ENCODE results near the gene RPS6KB2.
"Not testable (repeated sequence)": the region's sequence is repeated elsewhere in the genome, so short reads cannot be mapped to it uniquely, and the experiment has no call there.

The RPS6KB2 gene

DNA sequence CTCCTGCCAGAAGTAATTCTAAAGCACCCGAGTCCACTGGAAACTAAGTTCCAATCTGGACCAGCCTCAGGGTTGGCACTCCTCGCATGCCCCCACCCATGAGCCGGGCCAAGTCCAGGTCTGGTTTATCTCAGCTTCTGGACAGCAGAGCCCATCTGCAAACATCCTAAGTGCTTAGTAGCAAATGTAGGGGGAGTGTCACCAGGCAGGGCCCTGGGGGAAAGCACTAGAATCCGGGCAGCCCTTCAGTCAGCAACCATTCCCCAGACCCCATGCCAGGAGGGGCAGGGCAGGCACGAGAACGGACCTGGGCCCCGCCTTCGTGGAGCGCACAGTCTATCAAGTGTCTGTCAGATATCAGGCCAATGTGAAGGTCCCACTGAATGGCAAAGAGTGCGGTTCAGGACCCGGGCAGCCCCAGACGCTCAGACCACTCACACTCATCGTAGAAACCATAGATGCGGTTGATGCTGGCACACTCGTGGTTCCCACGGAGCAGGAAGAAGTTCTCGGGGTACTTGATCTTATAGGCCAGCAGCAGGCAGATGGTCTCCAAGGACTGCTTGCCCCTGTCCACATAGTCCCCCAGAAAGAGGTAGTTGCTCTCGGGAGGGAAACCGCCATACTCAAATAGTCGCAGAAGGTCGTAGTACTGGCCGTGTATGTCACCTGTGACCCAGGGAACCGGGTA lies 27.9 kb upstream of the RPS6KB2 start:
- H3K36me3 ChIP-seq: peaks cover 44 to 55% (median 51%) of the 10 kb centered on the region in 11 experiments
- no peak for TF ChIP-seq Cebpa-rat (IDR thresholded peaks at IDR 0.05)
- H3K9me3 ChIP-seq (replicated peaks in 1 of 11): no peaks in the 10 kb centered on the region
- H3K4me3 ChIP-seq: peak overlapping the region; percentile 90 to 99 (median 96)
- H3K4me2 ChIP-seq: peak overlapping the region; percentile 93 to 99 (median 97)
- H3K4me1 ChIP-seq: peaks cover 78 to 90% (median 87%) of the 10 kb centered on the region in 10 experiments
- peaks cover 42 to 65% (median 61%) of the 10 kb centered on the region in 11 experiments; a peak in 21 of 22 replicates for H4K20me1 ChIP-seq
- H3K27ac ChIP-seq: peak overlapping the region; percentile 92 to 97 (median 96); a peak in 21 of 22 replicates
- no peaks in the 10 kb centered on the region for H3K27me3 ChIP-seq
- peak overlapping the region; percentile 94 to 99 (median 97) for H3K9ac ChIP-seq

DNA sequence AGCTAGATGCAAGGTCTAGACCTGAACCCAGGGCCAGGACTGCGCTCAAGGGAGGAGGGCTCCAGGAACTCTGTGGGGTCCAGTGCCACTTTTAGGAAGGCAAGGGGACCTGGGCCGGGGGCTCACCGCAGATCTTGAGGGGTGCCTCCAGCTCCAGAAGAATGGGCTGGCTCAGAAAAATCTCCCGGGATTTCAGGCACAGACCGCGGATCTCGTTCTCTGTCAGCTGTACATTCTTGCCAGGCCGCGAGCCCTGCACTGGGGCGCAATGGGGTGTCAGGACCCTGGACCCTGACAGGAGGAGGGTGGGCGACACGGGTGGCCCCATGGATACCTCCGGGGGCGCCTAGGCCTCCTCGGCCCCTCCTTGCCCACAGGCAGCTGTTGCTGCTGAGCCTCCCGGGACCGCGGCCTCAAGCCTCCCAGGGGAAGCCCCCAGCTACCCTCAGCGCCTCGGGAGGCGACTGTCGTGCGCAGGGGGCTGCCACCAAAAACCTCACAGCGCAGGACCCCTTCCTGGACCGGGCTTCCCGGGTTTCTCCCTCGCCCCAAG lies 27.3 kb upstream of the RPS6KB2 start:
- H3K4me3 ChIP-seq: peak overlapping the region; percentile 90 to 99 (median 96)
- H4K20me1 ChIP-seq: peaks cover 42 to 60% (median 55%) of the 10 kb centered on the region in 11 experiments; a peak in 21 of 22 replicates
- H3K9ac ChIP-seq: peak overlapping the region; percentile 94 to 99 (median 97)
- peaks cover 84 to 92% (median 90%) of the 10 kb centered on the region in 10 experiments for H3K4me1 ChIP-seq
- no peaks in the 10 kb centered on the region for H3K27me3 ChIP-seq
- peak overlapping the region; percentile 93 to 99 (median 97) for H3K4me2 ChIP-seq
- peak overlapping the region; percentile 92 to 97 (median 96) for H3K27ac ChIP-seq
- H3K9me3 ChIP-seq (replicated peaks in 1 of 11): no peaks in the 10 kb centered on the region
- no peak for TF ChIP-seq Cebpa-rat (IDR thresholded peaks at IDR 0.05)
- peaks cover 38 to 55% (median 45%) of the 10 kb centered on the region in 11 experiments for H3K36me3 ChIP-seq

DNA sequence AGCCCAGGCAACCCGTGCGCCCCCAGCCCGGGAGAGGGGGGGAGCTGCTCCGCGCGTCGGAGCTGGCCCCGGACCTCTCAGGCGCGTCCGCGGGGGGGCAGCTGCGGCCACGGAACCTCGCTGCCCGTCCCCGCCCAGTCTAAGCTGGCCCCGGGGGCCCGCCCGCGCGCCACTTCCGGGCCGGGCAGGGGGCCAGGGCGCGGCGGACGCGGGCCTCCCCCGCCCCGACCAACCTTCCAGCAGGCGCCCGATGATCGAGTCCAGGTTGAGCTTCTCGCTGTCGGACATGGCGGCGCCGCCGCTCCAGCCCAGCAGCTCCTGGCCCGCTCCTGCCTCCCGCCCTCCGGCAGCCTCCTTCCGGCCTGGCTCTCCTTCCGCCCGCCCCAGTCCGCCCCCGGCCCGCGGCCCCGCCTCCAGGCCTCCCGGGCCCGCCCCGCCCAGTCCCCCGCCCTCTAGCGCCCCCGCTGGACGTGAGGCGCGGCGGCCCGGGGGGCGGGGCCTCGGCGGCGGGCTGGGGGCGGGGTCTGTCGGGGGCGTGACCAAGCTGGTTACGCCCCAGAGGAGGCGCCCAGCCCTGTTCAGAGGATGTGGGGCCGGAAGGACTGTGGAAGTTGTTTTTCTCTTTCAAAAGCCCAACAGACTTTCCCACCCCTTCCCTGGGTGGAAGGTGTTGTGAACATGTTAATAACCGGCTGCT lies 26.7 kb upstream of the RPS6KB2 start, which contains the start of gene PPP1CA:
Gene PPP1CA, minus strand, starts transcription at position 364 of the 697 bp plus-strand sequence. Its CDS starts 76 bp downstream, at position 288.
- peaks cover 87 to 92% (median 90%) of the 10 kb centered on the region in 10 experiments for H3K4me1 ChIP-seq
- H3K4me3 ChIP-seq: peak within 1 kb of the TSS; percentile 90 to 99 (median 96)
- H3K36me3 ChIP-seq: peaks cover 31 to 51% (median 39%) of the 10 kb centered on the region in 11 experiments

DNA sequence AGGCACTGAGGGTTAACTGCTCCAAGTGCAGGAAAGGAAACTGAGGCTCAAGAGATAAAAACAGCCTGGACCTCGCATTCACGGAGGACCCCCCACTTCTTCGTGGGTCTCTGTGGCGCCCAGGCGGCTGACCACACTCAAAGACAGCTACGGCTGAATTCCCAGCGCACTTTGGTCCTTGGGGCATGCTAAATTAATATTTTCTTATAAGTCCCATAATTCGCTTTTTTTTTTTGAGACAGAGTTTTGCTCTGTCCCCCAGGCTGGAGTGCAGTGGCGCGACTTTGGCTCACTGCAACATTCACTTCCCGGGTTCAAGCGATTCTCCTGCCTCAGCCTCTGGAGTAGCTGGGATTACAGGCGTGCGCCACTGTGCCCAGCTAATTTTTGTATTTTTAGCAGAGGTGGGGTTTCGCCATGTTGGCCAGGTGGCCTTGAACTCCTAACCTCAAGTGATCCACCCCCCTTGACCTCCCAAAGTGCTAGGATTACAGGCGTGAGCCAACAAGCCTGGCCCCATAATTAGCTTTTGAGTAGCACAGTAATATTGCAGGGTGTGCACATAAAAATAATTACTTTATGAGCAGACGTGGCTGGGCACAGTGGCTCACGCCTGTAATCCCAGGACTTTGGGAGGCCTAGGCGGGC lies 26.0 kb upstream of the RPS6KB2 start:
- Histone ChIP-seq H3K4me2 (peak overlapping the region; percentile 84 to 100 (median 99)), H3K4me3 (peak overlapping the region; percentile 45 to 67 (median 54)), H3K4me1 (peaks cover 87 to 92% (median 90%) of the 10 kb centered on the region in 10 experiments), H3K9ac (peak overlapping the region; percentile 76 to 88 (median 83)), H3K27ac (peak overlapping the region; percentile 79 to 96 (median 91)), H4K20me1 (peaks cover 33 to 59% (median 44%) of the 10 kb centered on the region in 11 experiments; a peak in 21 of 22 replicates), H3K36me3 (peaks cover 25 to 44% (median 33%) of the 10 kb centered on the region in 11 experiments)
- H3K9me3 ChIP-seq (replicated peaks in 1 of 11); H3K27me3 ChIP-seq: not testable (repeated sequence)

More for the DNA sequence above, 26.7 kb upstream of the RPS6KB2 start, which contains the start of gene PPP1CA:
- Histone ChIP-seq H3K27me3 (no peaks in the 10 kb centered on the region), H3K27ac (peak within 1 kb of the TSS; percentile 92 to 97 (median 96)), H3K4me2 (peak within 1 kb of the TSS; percentile 95 to 100 (median 99)), H4K20me1 (peaks cover 38 to 59% (median 49%) of the 10 kb centered on the region in 11 experiments; a peak in 21 of 22 replicates), H3K9ac (peak within 1 kb of the TSS; percentile 94 to 99 (median 97)), H3K9me3 (replicated peaks in 1 of 11) (no peaks in the 10 kb centered on the region)
- no peak for TF ChIP-seq Cebpa-rat (IDR thresholded peaks at IDR 0.05)

DNA sequence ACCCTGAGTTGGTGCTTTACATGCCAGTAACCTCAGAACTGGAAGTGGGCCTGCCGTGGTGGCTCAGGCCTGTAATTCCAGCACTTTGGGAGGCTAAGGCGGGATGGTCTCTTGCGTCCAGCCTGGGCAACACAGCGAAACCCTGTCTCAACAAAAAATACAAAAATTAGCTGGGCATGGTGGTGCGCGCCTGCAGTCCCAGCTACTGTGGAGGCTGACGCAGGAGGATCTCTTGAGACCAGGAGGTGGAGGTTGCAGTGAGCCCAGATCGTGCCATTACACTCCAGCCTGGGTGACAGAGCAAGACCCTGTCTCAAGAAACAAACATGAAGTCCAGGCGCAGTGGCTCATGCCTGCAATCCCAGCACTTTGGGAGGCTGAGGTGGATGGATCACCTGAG lies 25.2 kb upstream of the RPS6KB2 start:
- not testable (repeated sequence) for H3K27me3 ChIP-seq; H3K9me3 ChIP-seq (replicated peaks in 1 of 11)
- H3K4me1 ChIP-seq: peaks cover 87 to 92% (median 90%) of the 10 kb centered on the region in 10 experiments
- H3K4me3 ChIP-seq: peak overlapping the region; percentile 44 to 75 (median 60); a peak in 18 of 20 replicates
- peak overlapping the region; percentile 76 to 88 (median 83) for H3K9ac ChIP-seq
- peak overlapping the region; percentile 84 to 100 (median 99) for H3K4me2 ChIP-seq
- H3K27ac ChIP-seq: peak overlapping the region; percentile 79 to 96 (median 91)
- H3K36me3 ChIP-seq: peaks cover 17 to 37% (median 25%) of the 10 kb centered on the region in 11 experiments
- H4K20me1 ChIP-seq: peaks cover 26 to 59% (median 38%) of the 10 kb centered on the region in 11 experiments; a peak in 21 of 22 replicates

DNA sequence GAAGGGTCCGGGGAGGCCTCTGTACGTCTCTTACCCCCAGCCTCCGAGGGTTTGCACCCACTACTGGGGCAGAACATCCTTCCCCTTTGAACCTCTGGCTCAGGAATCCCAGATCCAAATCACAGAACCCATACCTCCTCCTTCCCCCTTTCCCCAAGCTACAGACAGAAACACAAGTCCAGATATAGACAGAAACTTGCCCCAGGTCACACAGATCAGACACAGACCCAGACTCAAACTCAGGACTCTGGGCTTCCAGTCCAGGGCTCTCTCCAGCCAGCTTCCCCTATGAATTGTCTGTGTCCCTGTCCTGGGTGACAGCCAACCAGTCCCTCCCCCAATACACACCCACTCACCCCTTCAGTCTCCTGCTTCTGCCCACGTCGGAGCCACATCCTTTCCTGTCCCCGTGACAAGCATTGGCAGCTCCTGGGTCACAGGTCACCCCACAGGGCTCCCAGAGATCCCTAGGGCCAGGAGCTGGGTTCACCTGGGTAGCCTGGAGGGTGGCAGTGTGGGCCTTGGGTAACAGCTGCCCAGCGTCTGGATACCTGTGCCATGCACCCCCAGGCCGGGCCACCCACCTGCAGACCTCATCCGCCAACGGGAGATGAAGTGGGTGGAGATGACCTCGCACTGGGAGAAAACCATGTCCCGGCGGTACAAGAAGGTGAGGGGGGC lies 23.6 kb upstream of the RPS6KB2 start:
- Histone ChIP-seq H3K9ac (peak overlapping the region; percentile 76 to 88 (median 83)), H3K4me3 (peak overlapping the region; percentile 44 to 75 (median 60)), H3K27me3 (no peaks in the 10 kb centered on the region), H3K9me3 (replicated peaks in 1 of 11) (no peaks in the 10 kb centered on the region), H3K27ac (peak overlapping the region; percentile 79 to 96 (median 91)), H3K36me3 (peaks cover 2 to 21% (median 10%) of the 10 kb centered on the region in 11 experiments; a peak in 19 of 22 replicates), H4K20me1 (peaks cover 10 to 47% (median 22%) of the 10 kb centered on the region in 11 experiments; a peak in 21 of 22 replicates), H3K4me1 (peaks cover 87 to 92% (median 90%) of the 10 kb centered on the region in 10 experiments), H3K4me2 (peak overlapping the region; percentile 84 to 100 (median 99))
- no peak for TF ChIP-seq Cebpa-rat (IDR thresholded peaks at IDR 0.05)

DNA sequence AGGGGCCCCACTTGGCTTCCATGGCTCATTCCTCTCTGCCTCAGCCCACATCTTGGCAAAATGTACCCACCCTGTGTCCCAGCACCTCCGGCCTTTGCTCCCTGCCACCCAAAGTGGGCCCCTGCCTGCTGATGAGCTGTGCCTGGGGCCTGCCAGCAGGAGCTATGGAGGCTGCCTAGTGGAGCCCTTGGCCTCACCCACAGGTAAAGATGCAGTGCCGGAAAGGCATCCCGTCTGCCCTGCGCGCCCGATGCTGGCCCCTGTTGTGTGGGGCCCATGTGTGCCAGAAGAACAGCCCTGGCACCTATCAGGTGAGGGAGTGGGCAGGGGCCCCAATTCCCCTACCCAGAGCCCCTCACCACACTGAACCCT lies 23.1 kb upstream of the RPS6KB2 start:
- peak overlapping the region in 9 of 11 experiments; percentile 30 to 96 (median 91); a peak in 15 of 22 replicates for H3K27ac ChIP-seq
- peak overlapping the region in 6 of 10 experiments; percentile 53 to 75 (median 63); a peak in 10 of 20 replicates for H3K4me3 ChIP-seq
- H3K9ac ChIP-seq: peak overlapping the region in 10 of 11 experiments; percentile 76 to 88 (median 83); a peak in 14 of 22 replicates
- no peaks in the 10 kb centered on the region for H3K27me3 ChIP-seq
- peaks cover 0 to 16% (median 4%) of the 10 kb centered on the region in 11 experiments; a peak in 15 of 22 replicates for H3K36me3 ChIP-seq
- TF ChIP-seq Cebpa-rat (IDR thresholded peaks at IDR 0.05): no peak
- H3K4me1 ChIP-seq: peaks cover 87 to 92% (median 90%) of the 10 kb centered on the region in 10 experiments
- no peaks in the 10 kb centered on the region for H3K9me3 ChIP-seq (replicated peaks in 1 of 11)
- H3K4me2 ChIP-seq: peak overlapping the region; percentile 84 to 100 (median 99)
- peaks cover 5 to 44% (median 17%) of the 10 kb centered on the region in 11 experiments; a peak in 21 of 22 replicates for H4K20me1 ChIP-seq

Data from BLaER1 treated with 17β-estradiol and CSF1 and Interleukin-3, amounts not matched to agents 10 nM and 100 nM (cell line).